Loucy (cell line): Measurements from ENCODE around the gene GAS7.

Experiments used
- H2AFZ ChIP-seq: fragments of 200-600 bp; sonication (generic); 2 replicates; pipeline ENCODE4 v1.6.0; 2016; ENCODE audit warnings: antibody characterized with exemption, mild to moderate bottlenecking, low read length, moderate library complexity
- H3F3A ChIP-seq: fragments of 200-600 bp; 2 replicates; pipeline ENCODE4 v1.6.0; 2016; ENCODE audit warnings: antibody characterized with exemption, low read depth, mild to moderate bottlenecking
- H3K27me3 ChIP-seq: fragments of 200-600 bp; sonication (generic); 2 replicates; pipeline ENCODE4 v1.6.1; 2014; ENCODE audit warnings: low read length, mild to moderate bottlenecking; ENCODE audit not compliant: insufficient read depth, poor library complexity, severe bottlenecking
- H3K36me3 ChIP-seq: fragments of 200-600 bp; sonication (generic); 2 replicates; pipeline ENCODE4 v1.6.1; 2016; ENCODE audit warnings: low read length; ENCODE audit not compliant: insufficient read depth
- H3K4me1 ChIP-seq: fragments of 200-600 bp; sonication (generic); 2 replicates; pipeline ENCODE4 v1.5.1; 2014; ENCODE audit warnings: low read length, mild to moderate bottlenecking; ENCODE audit not compliant: insufficient read depth, poor library complexity, severe bottlenecking
- H3K4me2 ChIP-seq: fragments of 200-600 bp; sonication (generic); 2 replicates; pipeline ENCODE4 v1.6.0; 2014; ENCODE audit warnings: antibody characterized with exemption, low read length, low read depth, mild to moderate bottlenecking; ENCODE audit not compliant: poor library complexity, severe bottlenecking
- H3K4me3 ChIP-seq: fragments of 200-600 bp; sonication (generic); 2 replicates; pipeline ENCODE4 v1.5.1; 2014; ENCODE audit warnings: low read length, mild to moderate bottlenecking, mixed read lengths; ENCODE audit not compliant: poor library complexity, severe bottlenecking
- H3K79me2 ChIP-seq: fragments of 200-600 bp; sonication (generic); 2 replicates; pipeline ENCODE4 v1.6.1; 2014; ENCODE audit warnings: low read length; ENCODE audit not compliant: insufficient read depth
- H3K9ac ChIP-seq: fragments of 200-600 bp; sonication (generic); 2 replicates; pipeline ENCODE4 v1.6.0; 2014; ENCODE audit warnings: mild to moderate bottlenecking, low read depth, low read length, moderate library complexity; ENCODE audit not compliant: poor library complexity, severe bottlenecking
- H3K9me2 ChIP-seq: fragments of 200-600 bp; sonication (generic); replicated peaks from 2 replicates; pipeline ENCODE4 v1.6.1; 2016; ENCODE audit warnings: low read depth, low read length, mixed read lengths
- H3K9me3 ChIP-seq: fragments of 200-600 bp; sonication (generic); 2 replicates; pipeline ENCODE4 v1.6.1; 2014; ENCODE audit warnings: mild to moderate bottlenecking, antibody characterized with exemption, low read length, low read depth; ENCODE audit not compliant: insufficient read depth
- H4K20me1 ChIP-seq: fragments of 200-600 bp; sonication (generic); 2 replicates; pipeline ENCODE4 v1.6.0; 2014; ENCODE audit warnings: antibody characterized with exemption, low read length, mild to moderate bottlenecking; ENCODE audit not compliant: insufficient read depth, poor library complexity, severe bottlenecking
- EZH2phosphoT487 ChIP-seq: fragments of 200-600 bp; IDR thresholded peaks from 2 replicates; pipeline ENCODE4 v1.6.1; 2018; ENCODE audit warnings: antibody characterized with exemption, mild to moderate bottlenecking, moderate library complexity, borderline replicate concordance
- TF ChIP-seq, protein P1 (sequence below): fragments of 200-600 bp; sonication (generic); conservative IDR thresholded peaks from 2 replicates; pipeline ENCODE4 v1.5.1; 2014; ENCODE audit warnings: mild to moderate bottlenecking, antibody characterized with exemption, low read length

Gene GAS7

DNA sequence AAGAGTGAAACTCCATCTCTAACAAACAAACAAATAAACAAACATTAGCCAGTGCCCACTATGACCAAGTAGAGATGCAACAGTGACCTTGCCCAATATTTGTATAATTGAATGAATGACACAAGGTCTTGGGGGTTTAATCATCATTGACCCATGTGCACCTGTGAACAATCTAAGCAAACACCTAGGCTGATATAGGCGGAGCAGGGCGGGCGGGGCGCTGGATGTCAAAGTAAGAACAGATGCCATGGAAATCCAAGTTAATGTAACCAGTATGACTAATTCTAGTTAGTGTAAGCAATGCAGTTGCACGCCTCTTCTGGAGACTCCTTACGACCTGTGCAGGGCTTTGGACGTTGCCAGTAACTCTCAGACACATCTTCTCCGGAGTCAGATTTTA lies 310.9 kb downstream of the GAS7 start:
- no peaks in the 10 kb centered on the region for H3K4me1 ChIP-seq
- H3F3A ChIP-seq: no peaks in the 10 kb centered on the region
- no peaks in the 10 kb centered on the region for H3K9me2 ChIP-seq
- H3K79me2 ChIP-seq: no peaks in the 10 kb centered on the region
- peaks cover 12% of the 10 kb centered on the region; the same call in 1 of the 2 replicates for H3K9me3 ChIP-seq
- H3K4me3 ChIP-seq: no peak overlapping the region
- H2AFZ ChIP-seq: no peak overlapping the region
- H3K36me3 ChIP-seq: no peaks in the 10 kb centered on the region
- no peak overlapping the region for H3K9ac ChIP-seq
- no peaks in the 10 kb centered on the region for H4K20me1 ChIP-seq
- no peak overlapping the region for H3K4me2 ChIP-seq
- TF ChIP-seq EZH2phosphoT487: no peak
- TF ChIP-seq, protein P1, sequence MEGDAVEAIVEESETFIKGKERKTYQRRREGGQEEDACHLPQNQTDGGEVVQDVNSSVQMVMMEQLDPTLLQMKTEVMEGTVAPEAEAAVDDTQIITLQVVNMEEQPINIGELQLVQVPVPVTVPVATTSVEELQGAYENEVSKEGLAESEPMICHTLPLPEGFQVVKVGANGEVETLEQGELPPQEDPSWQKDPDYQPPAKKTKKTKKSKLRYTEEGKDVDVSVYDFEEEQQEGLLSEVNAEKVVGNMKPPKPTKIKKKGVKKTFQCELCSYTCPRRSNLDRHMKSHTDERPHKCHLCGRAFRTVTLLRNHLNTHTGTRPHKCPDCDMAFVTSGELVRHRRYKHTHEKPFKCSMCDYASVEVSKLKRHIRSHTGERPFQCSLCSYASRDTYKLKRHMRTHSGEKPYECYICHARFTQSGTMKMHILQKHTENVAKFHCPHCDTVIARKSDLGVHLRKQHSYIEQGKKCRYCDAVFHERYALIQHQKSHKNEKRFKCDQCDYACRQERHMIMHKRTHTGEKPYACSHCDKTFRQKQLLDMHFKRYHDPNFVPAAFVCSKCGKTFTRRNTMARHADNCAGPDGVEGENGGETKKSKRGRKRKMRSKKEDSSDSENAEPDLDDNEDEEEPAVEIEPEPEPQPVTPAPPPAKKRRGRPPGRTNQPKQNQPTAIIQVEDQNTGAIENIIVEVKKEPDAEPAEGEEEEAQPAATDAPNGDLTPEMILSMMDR: no peak
- H3K27me3 ChIP-seq: no peaks in the 10 kb centered on the region

DNA sequence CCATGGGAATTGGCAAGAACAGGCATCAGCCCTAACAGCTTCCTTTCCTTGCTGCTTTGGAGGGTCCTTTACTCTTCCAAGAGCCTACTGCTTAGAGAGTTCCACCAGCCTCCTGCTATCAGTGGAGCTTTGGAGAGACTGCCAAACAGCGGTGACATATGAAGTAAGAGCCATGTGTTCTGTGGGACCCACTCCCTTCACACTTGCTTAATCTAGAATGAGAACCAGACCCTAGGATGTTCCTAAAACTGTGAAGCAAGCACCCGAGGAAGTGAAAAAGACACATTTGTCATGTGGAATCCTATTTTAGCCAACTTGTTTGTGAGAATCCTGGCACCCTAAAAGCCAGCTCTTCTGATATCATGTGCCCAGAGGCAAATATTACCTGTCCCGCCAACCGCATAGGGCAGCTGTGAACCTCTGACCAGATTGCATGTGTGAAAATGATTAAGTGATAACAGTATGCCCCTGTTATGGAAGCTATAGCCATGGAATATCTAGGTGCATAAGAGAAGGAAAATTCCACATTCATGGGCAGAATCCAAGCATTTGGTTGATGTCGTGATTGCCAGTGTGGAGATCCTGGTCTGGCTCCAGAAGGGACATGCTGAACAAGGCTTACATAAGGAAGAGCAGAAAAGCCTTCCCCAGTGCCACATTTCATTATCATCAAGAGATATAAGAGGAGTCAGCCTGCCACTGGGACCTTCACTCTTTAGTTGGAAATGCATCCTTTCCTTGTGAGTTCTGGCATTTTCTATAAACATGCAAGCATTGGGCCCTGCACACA lies 312.1 kb downstream of the GAS7 start:
- H3K9me3 ChIP-seq: peaks cover 12% of the 10 kb centered on the region; the same call in 1 of the 2 replicates
- no peaks in the 10 kb centered on the region for H3K36me3 ChIP-seq
- no peak overlapping the region for H3K9ac ChIP-seq
- no peaks in the 10 kb centered on the region for H3K9me2 ChIP-seq
- H4K20me1 ChIP-seq: no peaks in the 10 kb centered on the region
- H3K4me3 ChIP-seq: no peak overlapping the region
- H3K4me1 ChIP-seq: no peaks in the 10 kb centered on the region
- H3F3A ChIP-seq: no peaks in the 10 kb centered on the region
- no peak overlapping the region for H2AFZ ChIP-seq
- no peak for TF ChIP-seq EZH2phosphoT487
- no peaks in the 10 kb centered on the region for H3K79me2 ChIP-seq
- H3K4me2 ChIP-seq: no peak overlapping the region
- no peaks in the 10 kb centered on the region for H3K27me3 ChIP-seq

DNA sequence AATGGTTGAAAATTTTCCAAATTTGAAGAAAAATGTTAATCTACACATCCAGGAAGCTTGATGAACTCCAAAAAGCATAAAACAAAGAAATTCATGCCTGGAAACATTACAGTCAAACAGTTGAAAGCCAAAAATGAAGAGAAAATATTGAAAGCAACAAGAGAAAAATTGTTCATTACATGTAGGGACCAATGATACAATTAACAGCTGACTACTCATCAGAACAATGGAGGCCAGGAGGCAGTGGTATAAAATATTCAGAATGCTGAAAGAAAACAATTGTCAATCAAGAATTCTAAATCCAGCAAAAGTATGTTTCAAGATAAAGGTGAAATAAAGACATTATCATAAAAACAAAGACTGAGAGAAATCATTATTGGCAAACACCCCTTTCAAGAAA lies 315.0 kb downstream of the GAS7 start:
- no peaks in the 10 kb centered on the region for H4K20me1 ChIP-seq
- no peaks in the 10 kb centered on the region for H3K27me3 ChIP-seq
- H3K9ac ChIP-seq: no peak overlapping the region
- H3K36me3 ChIP-seq: no peaks in the 10 kb centered on the region
- no peak overlapping the region for H3K4me2 ChIP-seq
- H3F3A ChIP-seq: no peaks in the 10 kb centered on the region
- peaks cover 12% of the 10 kb centered on the region; the same call in 1 of the 2 replicates for H3K9me3 ChIP-seq
- no peaks in the 10 kb centered on the region for H3K4me1 ChIP-seq
- TF ChIP-seq, protein P1: no peak
- TF ChIP-seq EZH2phosphoT487: no peak
- no peaks in the 10 kb centered on the region for H3K79me2 ChIP-seq
- no peaks in the 10 kb centered on the region for H3K9me2 ChIP-seq
- H2AFZ ChIP-seq: no peak overlapping the region
- no peak overlapping the region for H3K4me3 ChIP-seq
